ENCODE data around the gene IFT122.

The IFT122 gene

GRCh38 chr3:129439226-129439816 lies 703 bp upstream of the IFT122 start:
- DNase-seq (ENCODE audit: low spot score), result peak; percentile 47
- TF ChIP-seq, protein P1, sequence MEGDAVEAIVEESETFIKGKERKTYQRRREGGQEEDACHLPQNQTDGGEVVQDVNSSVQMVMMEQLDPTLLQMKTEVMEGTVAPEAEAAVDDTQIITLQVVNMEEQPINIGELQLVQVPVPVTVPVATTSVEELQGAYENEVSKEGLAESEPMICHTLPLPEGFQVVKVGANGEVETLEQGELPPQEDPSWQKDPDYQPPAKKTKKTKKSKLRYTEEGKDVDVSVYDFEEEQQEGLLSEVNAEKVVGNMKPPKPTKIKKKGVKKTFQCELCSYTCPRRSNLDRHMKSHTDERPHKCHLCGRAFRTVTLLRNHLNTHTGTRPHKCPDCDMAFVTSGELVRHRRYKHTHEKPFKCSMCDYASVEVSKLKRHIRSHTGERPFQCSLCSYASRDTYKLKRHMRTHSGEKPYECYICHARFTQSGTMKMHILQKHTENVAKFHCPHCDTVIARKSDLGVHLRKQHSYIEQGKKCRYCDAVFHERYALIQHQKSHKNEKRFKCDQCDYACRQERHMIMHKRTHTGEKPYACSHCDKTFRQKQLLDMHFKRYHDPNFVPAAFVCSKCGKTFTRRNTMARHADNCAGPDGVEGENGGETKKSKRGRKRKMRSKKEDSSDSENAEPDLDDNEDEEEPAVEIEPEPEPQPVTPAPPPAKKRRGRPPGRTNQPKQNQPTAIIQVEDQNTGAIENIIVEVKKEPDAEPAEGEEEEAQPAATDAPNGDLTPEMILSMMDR (IDR thresholded peaks at IDR 0.05; ENCODE audit: borderline replicate concordance, control extremely low read depth, extremely low read depth, insufficient read depth, missing control alignments), result no peak
- in situ Hi-C loops (cut with MboI; ENCODE audit: low sequenced_read_pairs, unreplicated experiment), result no loop called here

DNA sequence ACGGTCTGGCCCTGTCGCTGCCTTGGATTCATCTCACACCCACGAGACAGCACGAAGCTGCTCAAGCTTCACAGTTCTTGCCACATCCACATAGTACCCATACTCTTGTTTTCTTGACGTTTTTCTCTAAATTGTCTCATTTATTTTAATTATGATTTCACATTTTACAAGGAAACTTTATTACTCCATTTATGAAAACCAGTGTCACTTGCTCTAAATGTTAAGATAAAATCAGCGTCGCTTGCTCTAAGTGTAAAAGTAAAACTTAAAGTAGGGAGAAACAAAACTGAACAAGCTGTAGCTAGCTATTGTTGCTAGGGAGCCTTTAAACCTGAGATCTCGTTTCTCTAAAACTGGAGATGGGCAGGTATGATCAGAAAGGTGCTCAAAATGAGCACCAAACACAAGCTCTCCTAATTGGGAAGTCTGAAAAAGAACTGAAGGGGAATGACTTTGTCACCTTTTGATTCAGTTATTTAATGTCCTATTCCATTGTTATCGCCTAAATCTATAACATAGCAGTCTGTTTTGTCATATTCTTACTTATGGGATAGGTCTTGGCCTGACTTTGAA lies 680 bp downstream of the IFT122 start:
- in situ Hi-C loops (cut with MboI; ENCODE audit: low sequenced_read_pairs, unreplicated experiment), result no loop called here
- no peak for DNase-seq (ENCODE audit: low spot score)
- TF ChIP-seq, protein P1 (IDR thresholded peaks at IDR 0.05; ENCODE audit: borderline replicate concordance, control extremely low read depth, extremely low read depth, insufficient read depth, missing control alignments), result no peak

- TF ChIP-seq, protein P1 (IDR thresholded peaks at IDR 0.05; ENCODE audit: borderline replicate concordance, control extremely low read depth, extremely low read depth, insufficient read depth, missing control alignments), result no peak
- in situ Hi-C loops (cut with MboI; ENCODE audit: low sequenced_read_pairs, unreplicated experiment), result no loop called here
- no peak for DNase-seq (ENCODE audit: low spot score)
Measured at GRCh38 chr3:129441215-129441614, 1.2 kb downstream of the IFT122 start.

DNA sequence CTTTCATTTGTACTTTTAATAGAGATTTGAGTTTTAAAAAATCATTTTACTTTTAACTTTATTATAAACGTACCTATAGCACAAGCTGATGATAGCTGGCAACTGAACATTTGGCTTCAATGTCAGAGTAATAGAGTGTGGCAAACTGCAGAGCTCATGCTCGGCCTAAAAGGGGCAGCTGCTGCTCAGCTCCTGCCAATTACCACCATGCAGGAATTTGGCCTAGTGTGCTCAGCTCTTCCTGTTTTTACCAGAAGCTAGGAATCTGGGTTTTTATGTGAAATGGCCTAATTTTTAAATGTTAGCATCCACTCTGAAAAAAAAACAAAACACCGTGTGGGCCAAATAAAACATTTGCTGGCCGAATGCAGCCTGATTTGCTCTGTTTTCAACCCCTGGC lies 1.8 kb downstream of the IFT122 start:
- DNase-seq (ENCODE audit: low spot score), result no peak
- TF ChIP-seq, protein P1 (IDR thresholded peaks at IDR 0.05; ENCODE audit: borderline replicate concordance, control extremely low read depth, extremely low read depth, insufficient read depth, missing control alignments), result no peak
- in situ Hi-C loops (cut with MboI; ENCODE audit: low sequenced_read_pairs, unreplicated experiment), result no loop called here

- TF ChIP-seq, protein P1 (IDR thresholded peaks at IDR 0.05; ENCODE audit: borderline replicate concordance, control extremely low read depth, extremely low read depth, insufficient read depth, missing control alignments), result no peak
- in situ Hi-C loops (cut with MboI; ENCODE audit: low sequenced_read_pairs, unreplicated experiment), result no loop called here
- no peak for DNase-seq (ENCODE audit: low spot score)
Measured at GRCh38 chr3:129442486-129442885, 2.5 kb downstream of the IFT122 start.

GRCh38 chr3:129442947-129443346 lies 2.9 kb downstream of the IFT122 start:
- no peak for DNase-seq (ENCODE audit: low spot score)
- TF ChIP-seq, protein P1 (IDR thresholded peaks at IDR 0.05; ENCODE audit: borderline replicate concordance, control extremely low read depth, extremely low read depth, insufficient read depth, missing control alignments), result no peak
- in situ Hi-C loops (cut with MboI; ENCODE audit: low sequenced_read_pairs, unreplicated experiment), result no loop called here
